ENCODE results near the gene TSPAN14.

DNA sequence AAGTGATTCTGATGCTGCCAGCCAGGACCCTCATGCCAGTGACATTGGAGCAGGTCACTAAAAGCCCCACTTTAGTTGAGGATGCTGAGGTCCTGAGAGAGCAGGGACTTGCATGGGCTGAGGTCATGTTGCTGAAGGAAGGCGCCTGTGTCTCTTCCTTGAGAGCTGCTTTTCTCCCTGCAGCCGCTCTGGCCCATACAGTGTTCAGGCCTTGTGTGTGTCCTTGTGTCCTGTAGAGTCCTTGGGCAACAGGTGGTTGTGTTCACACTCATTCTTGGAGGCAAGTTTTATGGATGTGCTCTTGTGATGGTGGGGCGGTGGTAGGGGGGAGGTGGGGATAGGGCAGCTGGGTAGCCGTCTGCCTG is 33.3 kb downstream of the TSPAN14 start:
- TF ChIP-seq, protein P1, sequence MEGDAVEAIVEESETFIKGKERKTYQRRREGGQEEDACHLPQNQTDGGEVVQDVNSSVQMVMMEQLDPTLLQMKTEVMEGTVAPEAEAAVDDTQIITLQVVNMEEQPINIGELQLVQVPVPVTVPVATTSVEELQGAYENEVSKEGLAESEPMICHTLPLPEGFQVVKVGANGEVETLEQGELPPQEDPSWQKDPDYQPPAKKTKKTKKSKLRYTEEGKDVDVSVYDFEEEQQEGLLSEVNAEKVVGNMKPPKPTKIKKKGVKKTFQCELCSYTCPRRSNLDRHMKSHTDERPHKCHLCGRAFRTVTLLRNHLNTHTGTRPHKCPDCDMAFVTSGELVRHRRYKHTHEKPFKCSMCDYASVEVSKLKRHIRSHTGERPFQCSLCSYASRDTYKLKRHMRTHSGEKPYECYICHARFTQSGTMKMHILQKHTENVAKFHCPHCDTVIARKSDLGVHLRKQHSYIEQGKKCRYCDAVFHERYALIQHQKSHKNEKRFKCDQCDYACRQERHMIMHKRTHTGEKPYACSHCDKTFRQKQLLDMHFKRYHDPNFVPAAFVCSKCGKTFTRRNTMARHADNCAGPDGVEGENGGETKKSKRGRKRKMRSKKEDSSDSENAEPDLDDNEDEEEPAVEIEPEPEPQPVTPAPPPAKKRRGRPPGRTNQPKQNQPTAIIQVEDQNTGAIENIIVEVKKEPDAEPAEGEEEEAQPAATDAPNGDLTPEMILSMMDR (optimal IDR thresholded peaks at IDR 0.05 in 1 of 3, IDR thresholded peaks at IDR 0.05 in 1 of 3, conservative IDR thresholded peaks at IDR 0.05 in 1 of 3; ENCODE audit: extremely low read depth in 1 of 3, insufficient read depth in 2 of 3, low read length in 3 of 3): no peak
- no peak for TF ChIP-seq EZH2 (IDR thresholded peaks at IDR 0.05; ENCODE audit: low read length)
